Gastrocnemius medialis (tissue), 4 donors: ENCODE results near the gene KCNQ1.

Experiments
- POLR2A ChIP-seq, 2 donors: fragments of 450-650 bp; IDR thresholded peaks; one replicate each; pipeline ENCODE4 v1.6.1; 2017; ENCODE audit warnings: antibody characterized with exemption in 2 of 2, mild to moderate bottlenecking in 2 of 2, moderate library complexity in 2 of 2
- TF ChIP-seq, protein P1 (sequence below), 5 experiments: fragments of 450-650 bp in 3 of 5; fragments of 200-600 bp in 2 of 5; sonication (generic) in 2 of 5; IDR thresholded peaks in 4 of 5; conservative IDR thresholded peaks in 1 of 5; 1 replicate in 4 of 5; 2 replicates in 1 of 5; pipeline ENCODE4 v1.5.1; 2016 to 2019; ENCODE audit warnings: antibody characterized with exemption in 5 of 5, mild to moderate bottlenecking in 3 of 5, moderate library complexity in 3 of 5

DNA sequence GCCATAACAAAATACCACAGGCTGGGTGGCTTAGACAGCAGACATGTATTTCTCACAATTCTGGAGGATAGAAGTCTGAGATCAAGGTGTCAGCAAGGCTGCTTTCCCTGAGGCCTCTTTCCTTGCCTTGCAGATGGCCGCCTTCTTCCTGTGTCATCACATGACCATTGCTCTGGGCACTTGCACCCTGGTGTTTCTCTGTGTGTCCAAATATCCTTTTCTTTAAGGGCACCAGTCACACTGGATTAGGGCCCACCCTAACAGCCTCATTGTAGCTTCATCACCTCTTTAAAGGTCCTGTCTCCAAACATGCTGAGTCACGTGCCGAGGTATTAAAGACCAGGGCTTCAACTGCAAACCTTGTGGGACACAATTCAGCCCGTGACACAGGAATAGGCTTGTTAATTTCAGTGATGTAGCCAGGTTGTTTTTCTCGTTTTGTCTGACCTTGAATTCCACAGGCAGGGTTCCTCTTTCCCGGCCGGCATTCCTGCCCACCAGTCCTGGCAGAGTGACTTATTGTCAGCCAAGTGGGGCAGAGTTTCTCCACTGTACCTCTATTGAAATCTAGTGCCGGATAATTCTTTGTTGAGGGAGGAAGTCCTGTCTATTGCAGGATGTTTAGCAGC is 154.9 kb downstream of the KCNQ1 start:
- TF ChIP-seq POLR2A (IDR thresholded peaks at IDR 0.05), result no peak
- TF ChIP-seq, protein P1, sequence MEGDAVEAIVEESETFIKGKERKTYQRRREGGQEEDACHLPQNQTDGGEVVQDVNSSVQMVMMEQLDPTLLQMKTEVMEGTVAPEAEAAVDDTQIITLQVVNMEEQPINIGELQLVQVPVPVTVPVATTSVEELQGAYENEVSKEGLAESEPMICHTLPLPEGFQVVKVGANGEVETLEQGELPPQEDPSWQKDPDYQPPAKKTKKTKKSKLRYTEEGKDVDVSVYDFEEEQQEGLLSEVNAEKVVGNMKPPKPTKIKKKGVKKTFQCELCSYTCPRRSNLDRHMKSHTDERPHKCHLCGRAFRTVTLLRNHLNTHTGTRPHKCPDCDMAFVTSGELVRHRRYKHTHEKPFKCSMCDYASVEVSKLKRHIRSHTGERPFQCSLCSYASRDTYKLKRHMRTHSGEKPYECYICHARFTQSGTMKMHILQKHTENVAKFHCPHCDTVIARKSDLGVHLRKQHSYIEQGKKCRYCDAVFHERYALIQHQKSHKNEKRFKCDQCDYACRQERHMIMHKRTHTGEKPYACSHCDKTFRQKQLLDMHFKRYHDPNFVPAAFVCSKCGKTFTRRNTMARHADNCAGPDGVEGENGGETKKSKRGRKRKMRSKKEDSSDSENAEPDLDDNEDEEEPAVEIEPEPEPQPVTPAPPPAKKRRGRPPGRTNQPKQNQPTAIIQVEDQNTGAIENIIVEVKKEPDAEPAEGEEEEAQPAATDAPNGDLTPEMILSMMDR (IDR thresholded peaks at IDR 0.05 in 4 of 5, conservative IDR thresholded peaks at IDR 0.05 in 1 of 5), result no peak
